AG08396 (cell line): ENCODE data around the gene PRIMA1.

Source experiments
- DNase-seq: peaks from one replicate; pipeline ENCODE4 v3.0.0; 2012; ENCODE audit warnings: low spot score, mixed read lengths

Gene PRIMA1

DNA sequence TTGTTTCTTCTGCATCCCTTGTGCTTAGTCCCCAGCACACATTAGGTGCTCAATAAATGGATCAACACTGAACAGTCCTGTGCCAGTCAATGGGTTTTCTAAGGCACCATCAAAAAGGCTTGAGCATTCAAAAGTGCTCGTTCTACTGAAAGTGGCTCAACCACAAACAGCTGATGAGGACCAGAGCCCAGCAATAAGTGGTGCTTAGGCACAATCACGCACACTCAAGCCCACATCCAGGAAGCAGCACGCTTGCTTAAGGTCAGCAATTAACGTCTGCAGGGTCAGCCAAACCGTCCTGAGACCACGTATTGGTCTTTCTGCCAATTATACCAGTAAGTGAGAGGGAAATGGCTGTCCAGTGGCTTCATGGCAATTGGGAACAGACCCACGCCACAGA, 56.5 kb downstream of the PRIMA1 start:
- DNase-seq: no peak

DNA sequence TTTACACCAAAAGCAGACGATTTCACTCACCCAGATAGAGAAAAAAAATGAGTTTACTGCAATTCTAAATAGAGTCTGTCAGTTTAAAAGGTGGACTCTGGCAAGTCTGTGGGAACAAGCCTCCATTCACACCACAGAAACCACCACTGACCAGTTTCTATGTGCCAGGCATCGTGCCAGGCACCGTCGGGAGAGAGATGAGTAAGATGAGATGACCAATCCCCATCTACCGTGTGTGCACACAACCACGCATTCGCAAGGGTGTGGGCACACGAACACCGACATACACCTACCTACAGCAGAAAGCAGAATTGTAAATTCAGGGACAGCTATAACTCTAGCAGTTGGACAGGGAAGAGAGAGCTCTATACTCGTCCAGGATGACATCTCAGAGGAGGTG, 58.3 kb downstream of the PRIMA1 start:
- DNase-seq: no peak

DNA sequence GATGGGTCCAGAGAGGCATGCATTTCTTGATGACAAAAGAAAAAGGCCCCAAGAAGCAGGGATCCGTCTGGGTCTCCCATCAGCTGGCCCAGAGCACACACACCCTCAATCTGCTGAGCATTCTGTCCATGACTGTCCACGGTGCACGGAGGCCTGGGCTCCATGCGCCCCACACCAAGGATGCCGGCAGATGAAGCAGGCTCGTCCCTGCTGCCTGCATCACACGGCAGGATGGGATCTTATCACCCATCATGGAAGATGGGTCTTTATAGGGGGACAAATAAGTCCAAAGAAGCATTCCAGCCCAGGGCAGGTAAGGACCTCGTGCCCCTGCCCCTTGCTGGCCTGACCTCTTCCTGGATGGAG, 59.7 kb downstream of the PRIMA1 start:
- DNase-seq: no peak

DNA sequence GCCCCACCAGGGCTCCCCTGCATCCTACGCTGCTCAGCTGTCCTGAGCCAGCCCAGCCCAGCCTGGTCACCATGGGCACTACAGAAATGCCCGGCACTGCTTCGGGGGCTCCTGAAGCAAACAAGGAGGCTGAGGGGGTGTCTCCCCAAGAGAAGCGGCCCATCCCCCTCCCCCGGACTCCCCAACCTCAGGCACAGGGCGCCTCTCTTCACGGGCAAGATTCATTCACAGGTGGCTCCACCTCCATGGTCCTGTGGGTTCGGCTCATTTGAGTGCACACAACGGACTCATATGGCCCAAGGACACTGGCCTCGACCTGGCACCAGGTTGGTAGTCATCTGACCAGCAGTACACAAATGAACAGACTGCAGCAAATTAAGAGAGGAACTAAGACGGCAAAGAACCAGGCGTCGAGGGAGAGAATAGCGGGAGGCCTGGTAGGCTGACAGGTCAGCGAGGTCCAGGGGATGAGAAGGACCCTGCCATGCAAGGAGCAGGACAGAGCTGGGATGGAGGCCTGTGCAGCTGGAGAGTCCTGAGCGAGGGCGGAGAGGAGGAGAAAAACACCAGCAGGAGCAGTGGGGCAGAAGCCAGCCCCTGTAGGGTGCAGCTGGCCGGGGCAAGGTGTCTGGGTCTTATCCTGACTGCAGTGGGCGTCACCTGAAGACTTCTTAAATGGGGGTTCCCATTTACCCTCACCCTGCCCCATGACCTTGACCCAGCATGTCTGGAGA, 60.2 kb downstream of the PRIMA1 start:
- no peak for DNase-seq

DNA sequence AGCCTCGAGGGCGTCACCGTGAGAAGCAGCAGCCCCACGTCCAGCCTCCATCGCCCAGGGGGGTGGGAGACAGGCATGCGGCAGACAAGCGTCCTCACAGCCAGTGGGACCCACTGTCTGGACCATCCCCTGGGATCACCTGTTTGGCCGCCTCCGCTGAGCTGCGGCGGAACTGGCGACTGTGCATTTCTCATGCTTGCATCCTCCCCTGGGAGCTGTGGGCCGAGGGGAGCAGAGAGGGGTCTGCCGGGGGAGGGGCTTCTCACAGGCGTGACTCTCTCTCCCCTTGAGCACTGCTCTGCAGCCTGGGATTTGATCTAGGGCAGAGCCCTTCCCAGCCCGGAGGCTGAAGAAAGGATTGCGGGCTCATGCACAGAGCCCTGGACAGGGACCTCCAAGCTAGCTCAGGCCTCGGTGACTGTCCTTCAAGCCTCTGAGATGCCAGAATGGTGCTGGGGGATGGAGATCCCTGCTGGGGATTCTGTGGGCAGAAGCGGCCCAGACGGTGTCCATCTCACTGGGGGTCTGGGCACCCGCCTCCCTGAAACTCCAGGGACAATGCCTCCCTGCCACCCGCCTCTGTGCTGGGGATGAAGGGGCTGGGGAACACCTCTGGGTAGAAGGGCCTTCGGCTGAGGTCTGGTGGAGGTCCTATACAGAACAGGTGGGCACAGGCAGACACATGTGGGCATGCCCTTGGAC, 61.1 kb downstream of the PRIMA1 start:
- DNase-seq: no peak

DNA sequence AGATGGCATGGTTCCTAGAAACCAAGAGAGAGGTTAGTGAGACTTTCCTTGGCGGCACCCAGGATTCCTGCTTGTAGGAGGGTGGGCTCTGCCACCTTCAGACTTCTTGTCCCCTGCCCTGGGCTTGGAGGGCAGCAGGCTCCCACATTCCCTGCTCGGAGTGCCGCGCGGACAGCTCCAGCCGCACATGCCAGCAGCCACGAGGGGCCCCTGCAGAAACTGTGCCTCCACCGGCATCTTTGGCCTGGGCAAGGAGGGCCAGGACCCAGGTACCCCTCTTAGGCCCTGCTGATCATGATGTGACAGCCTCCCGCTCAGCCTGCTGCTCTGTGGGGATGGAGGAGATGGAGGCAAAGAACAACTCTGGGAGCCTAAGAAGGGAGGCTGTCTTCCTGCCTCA, 62.3 kb downstream of the PRIMA1 start:
- DNase-seq: no peak

DNA sequence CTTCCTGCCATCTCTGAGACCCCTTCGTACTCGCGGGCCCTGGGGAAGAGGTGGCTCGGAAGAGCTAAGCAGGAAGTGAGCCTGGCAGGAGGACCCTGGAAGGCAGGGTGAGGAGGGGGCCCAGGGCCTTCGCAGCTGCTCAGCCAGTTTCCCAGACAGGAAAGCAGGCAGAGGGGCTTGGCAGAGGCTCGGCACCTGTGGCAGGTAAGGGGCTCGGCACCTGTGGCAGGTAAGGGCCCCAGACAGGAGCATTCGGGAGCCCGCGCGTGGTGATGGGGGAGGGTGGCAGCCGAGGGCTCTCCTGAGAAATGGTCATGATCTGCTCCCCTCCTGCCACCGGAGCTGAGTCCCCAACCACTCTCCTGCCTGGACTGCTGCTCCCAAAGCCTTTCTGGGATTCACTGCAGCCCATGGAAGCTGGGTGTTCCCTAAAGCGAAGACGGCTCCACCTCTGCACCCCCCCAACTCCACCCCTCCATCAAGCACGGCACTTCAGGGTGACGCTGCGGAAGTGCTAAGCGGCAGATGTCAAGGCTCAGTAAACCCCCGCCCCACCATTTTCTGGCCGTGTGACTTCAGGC, 63.2 kb downstream of the PRIMA1 start:
- DNase-seq: no peak

DNA sequence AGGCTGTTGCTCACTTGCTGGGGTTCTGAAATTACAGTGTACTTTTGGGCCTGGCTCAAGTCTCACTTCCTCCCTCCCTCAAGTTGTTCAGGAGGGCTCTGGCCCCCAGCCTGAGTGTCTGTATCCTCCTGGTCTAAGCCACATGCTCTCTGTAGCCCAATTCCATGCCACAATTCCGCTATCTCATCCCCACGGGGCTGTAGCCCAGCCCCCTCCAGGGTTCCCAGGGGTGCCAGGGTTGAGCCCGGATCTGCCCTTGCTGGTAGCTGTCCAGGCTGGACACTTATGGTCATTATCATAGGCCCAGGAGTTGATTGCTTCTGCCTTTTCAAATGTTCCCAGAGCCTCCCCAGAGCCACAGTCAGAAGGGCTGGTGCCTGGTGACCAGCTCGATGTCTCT, 65.3 kb downstream of the PRIMA1 start:
- DNase-seq: no peak

DNA sequence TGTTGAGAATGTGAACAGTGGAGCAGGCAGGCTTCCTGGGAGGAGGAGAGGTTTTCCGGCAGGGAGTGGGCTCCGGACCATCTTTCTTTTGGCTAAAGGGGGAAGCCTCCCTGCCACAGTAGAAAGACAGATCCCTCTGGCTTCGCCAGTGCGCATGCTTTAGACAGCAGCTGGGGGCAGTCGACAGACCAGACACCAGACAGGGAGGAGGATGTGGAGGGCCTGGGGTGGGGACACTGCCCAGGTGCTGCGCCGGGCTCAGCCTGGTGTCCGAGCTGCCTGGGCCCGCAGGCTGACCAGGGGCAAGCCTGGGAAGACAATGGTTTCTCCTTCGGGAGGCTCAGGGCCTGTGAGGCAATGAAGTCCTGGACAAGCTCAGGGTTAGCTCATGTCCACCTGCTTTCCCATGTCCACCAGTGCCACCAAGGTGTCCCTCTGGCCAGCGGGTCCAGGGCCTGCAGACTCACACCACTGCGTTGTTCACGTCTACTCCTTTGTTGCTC, 67.3 kb downstream of the PRIMA1 start:
- DNase-seq: no peak

DNA sequence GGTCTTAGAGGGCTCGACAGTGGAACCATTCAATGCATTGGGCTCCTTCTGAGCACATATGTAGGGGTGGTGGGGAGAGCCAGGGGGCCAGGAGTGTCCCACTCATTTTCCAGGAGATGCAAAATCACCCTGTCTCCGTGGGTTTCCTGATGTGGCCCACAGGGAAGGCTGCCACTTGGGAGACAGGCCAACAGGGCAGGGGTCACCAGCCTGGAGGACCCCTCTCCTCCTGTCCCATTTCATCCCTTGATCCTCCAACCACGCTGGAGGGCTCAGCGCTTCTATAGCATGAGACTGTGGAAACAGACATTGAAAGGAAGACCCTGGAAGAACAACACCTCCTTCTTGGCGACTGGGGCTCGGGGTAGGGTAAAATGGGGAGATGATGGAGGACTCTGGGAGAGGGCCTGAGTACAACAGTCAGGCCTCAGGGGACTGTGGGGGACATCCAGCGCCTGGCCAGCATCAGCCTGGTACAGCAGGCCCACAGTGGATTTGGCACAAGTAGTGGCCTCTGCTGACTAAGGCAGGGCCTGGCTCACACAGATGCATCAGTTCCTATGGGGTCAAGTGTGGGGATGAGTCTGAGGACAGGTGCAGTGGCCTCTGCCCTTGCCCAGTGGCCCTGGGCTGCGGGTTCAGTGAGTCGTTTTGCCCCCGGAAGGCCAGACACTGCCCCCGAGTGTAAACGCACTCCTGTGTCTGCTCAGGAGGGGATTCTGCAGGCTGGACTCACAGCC, 68.0 kb downstream of the PRIMA1 start:
- DNase-seq: no peak

DNA sequence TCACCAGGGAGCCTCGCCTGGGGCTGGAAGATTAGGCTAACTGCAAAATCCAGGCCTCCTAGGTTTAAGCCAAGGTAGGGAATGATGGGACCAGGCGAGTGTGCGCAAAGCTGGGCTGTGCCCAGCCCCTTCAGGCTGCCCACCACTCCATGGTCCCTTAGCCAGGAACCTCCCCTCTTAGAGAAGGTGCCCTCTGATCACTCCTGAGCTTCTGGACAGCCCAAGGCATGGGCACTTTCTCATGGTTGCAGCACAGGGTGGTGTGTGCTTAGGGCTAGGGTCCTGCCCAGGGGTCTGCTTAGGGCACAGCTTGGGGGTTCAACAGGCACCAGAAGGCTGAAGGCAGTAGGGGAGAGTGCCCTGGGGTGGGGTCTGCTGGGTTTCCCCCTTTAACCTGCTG, 69.0 kb downstream of the PRIMA1 start:
- DNase-seq: no peak

DNA sequence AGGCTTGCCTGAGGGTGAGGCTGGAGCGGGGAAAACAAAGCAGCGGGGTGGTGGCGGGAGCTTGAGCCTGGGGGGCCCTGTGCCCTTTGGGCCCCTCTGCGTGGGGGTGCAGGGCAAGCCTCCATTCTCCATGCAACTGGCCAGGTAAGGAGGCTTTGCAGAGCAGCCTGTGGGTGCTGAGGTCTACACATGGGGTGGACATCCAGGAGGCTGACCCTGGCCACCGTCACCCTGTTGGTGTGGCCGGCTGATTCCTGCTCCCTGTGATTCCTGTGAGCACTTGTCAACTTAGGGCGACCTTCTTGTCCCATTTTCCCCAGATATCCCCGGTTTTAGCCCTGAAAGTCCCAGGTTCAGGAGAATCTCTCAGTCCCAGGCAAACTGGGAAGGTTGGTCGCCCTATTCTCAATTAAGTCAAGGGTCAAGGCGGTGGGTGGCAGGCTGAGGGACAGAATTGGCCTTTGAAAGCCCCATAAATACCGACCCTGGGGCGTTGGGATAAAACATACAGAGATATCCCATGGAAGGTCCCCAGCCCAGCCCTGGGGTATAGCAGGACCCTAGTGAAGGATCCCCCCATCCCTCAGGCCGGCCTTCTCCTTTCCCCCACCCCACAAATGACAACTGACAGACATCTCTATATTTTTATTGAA, 70.5 kb downstream of the PRIMA1 start:
- no peak for DNase-seq

DNA sequence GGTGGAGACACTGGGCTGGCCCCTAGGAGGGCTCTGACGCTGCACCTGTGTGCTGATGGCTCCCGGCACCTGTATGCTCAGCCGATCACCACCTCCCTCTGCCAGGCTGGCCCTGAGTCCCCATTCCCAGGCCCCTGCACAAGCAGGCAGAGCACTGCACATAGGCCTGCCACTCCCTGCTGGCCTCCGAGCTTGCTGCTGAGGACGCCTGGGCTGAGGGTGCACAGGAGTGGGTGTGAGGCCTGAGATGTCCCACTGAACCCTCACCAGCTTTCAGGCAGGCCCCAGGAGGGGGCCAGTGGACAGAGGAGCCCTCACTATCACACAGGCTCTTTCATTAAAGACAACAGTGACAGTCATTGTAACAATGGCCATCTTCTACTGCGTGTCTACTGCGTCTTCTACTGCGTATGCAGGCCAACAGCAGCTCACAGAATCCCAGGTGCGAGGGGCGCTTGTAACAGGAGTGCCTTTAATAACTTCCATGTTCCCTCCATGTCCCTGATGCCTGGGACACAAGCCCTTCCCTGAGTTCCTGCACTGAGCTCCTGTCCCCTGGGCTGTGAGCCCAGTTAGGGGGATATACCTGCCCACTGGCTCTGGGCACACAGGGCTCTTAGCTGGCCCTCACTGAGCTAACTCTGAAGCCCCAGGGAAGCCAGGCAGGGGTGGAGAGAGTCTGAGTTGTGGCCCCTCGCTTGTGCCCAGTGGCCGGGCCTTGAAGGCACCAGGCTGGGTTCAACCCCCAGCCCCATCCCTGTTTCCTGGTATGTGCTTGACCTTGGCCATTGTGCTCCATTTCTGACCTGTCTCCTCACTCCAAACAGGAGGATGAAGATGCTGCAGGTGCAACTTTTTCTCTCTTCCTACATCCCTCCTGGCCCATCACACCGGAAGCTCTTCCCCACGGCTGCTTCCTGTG, 71.3 kb downstream of the PRIMA1 start:
- DNase-seq: no peak

DNA sequence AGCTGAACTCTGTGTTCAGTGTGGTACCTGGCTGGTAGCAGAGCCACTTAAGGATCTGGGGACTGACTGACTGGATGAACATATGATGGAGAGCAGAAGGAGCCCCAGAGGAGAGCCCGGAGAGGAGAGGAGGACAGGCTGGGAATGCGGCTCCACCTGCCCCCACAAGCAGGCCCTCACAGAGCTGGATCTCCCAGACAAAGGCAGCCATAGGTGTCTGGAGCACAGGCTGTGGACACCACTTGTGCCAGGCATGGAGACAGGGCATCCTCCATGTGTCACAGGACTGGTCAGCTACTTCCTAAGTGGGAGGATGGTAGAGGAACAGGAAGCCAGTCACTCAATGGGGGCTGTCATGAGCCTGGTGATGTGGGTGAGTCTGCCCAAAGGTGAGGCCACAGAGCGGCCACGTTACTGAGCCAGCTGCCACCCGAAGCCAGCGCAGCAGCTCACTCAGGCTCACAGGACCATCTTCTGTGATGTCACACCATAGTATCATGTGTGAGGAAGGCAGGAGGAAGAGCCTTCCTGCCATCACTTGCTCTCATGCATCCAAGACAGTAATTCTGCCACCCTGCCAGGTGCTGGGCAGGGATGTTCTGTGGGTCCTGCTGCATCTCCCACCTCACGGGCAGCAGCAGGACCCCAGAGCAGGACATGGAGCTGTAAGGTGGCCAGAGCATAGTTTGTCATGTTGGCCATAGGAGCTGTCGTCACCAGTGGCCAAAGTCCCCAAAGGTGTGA, 72.1 kb downstream of the PRIMA1 start:
- DNase-seq: no peak

DNA sequence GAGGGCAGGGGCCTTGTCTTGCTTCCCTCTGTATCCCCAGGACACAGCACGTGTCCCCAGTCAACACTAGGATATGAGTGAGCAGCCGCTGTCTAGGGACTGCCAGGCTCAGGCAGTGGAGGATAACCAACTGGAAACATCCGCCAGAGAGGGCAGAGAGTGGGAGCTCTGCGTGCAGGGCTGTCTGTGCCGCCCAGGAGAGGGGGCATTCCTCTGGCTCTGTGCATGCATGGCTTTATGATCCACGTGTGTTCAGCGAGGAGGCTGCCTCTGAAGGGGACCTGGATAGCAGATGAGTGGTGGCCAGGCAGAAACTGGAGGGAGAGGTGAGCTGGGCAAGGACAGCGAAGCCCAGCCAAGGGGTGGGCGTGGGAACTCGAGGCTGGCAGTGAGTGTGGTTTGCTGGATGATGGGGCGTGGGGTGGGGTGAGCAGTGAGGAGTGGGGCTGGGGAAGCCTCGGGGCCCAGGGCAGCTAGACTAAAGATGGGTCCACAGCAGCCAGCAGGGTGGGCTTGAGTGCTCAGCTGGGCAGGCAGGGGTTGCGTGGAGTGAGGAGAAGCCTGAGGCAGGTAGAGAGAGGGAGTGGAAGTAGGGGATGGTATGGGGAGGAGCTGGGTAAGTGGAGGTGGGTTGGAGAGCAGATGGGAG, 72.9 kb downstream of the PRIMA1 start:
- no peak for DNase-seq

DNA sequence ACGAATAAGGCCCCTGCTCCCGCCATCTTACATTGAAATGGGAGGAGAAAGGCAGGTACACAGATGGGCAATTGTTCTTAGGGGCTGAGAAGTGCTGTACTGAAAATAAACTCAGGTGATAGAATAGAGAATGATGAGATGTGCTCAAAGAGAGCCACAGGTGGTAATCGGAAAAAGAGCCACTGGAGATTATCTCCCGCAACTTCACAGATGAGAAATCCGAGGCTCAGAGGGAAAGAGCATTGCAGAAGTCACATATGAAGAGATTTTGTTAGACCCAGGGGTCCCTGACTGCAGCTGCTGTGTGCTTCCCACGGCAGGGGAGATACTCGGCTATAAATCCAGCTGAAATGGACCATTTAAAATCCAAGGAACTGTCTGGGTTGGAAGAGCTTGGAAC, 73.7 kb downstream of the PRIMA1 start:
- no peak for DNase-seq

DNA sequence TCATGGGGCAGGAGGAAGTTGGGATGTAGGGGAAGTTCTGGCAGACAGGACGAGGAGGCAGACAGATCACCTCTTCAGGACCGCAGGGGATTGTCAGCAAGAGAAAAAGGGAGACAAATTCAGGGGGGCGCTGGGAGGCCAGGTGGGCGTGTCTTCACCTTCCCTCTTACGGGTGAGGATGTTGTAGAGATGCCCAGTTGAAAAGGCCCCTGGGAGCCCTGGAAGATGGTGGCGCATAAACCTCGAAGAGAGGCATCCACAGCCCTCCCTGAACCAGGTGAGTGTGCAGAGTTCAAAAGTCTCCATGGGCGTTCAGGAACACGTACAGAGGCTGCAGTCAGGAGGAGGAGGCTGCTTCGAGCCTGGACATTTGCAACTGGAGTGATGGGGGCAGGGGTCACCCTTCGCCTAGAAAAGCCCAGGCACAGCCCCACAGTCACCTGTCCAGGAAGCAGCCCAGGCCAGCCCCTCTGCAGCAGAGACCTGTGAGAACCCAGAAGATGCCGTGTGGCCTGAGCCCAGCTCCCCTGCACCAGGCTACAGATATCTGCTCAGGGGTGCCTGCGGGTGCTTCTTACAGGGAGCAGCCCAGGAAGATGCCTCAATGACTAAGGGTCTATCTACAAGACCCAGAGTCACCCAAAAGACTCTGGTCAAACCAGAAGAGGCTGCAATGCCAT, 74.4 kb downstream of the PRIMA1 start:
- DNase-seq: no peak

DNA sequence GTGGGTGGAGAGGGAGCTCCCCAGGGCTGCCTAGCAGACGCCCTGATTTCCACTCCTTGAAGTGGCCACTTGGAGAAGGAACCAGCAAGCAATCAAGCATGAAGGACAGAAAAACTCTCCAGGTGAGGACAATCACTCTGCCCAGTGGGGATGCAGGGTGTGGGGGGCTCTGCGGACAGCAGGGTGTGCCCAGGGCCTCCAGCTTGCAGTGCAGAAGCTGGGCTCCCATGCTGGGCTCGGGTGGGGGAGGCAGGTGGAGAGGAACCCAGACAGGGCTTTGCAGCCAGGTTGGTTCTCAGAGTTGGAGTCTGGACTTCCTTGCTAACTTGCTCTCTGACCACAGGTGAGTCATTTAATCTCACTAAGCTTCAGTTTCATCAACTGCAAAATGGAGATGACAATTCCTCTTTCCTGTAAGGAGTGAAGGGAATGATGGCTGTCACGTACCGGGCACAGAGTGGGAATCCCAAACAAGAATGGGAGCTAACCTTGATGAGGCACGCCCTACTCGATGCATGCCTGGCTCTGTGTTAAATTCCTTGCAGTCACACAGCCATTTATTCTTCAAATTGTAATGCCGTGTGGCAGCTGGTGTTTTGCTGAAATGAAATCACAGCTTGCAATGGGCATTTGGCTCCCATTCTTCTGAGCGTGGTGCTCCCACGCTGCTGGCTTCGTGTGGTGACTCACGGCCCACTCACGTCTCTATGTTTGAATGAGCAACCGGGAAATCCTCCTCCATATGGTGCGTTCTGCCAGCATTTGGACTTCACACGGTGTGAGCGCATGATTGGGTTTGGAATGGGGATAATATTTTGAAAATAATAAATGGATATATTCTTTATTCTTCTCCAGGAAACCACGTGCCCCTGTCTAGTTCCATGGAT, 75.2 kb downstream of the PRIMA1 start:
- DNase-seq: no peak
